Spleen (tissue), 7 donors: Measurements from ENCODE around the gene TMSB4X.

ENCODE experiments used
- CTCF ChIP-seq, 11 experiments: fragments of 200-600 bp in 7 of 11; fragments of 450-650 bp in 4 of 11; sonication (generic) in 4 of 11; IDR thresholded peaks in 8 of 11; conservative IDR thresholded peaks in 3 of 11; 1 replicate in 7 of 11; 2 replicates in 4 of 11; pipeline versions ENCODE4 v1.4.0 to v1.8.0; 2016 to 2021; ENCODE audit warnings: antibody characterized with exemption in 11 of 11, inconsistent platforms in 4 of 11, mild to moderate bottlenecking in 1 of 11
- POLR2A ChIP-seq, 3 donors: fragments of 450-650 bp; IDR thresholded peaks; one replicate each; pipeline ENCODE4 v1.5.1; 2017; ENCODE audit warnings: antibody characterized with exemption in 3 of 3, mild to moderate bottlenecking in 1 of 3
- POLR2AphosphoS5 ChIP-seq, 3 donors: sonication (generic); formaldehyde crosslinking; IDR thresholded peaks; one replicate each; pipeline ENCODE4 v1.5.1; 2017; ENCODE audit warnings: antibody characterized with exemption in 3 of 3
- donor health status: DM: no; HTN: no; CAD: no; lungs with moderate emphysema.
- donor health status: DM: no; HTN: no; CAD: no.
- donor health status: DM: no; HTN: no; CAD: no.

GRCh38 chrX:12991575-12991974 is 16.7 kb downstream of the TMSB4X start:
- TF ChIP-seq CTCF (IDR thresholded peaks at IDR 0.05 in 8 of 11, conservative IDR thresholded peaks at IDR 0.05 in 3 of 11) (no peak), POLR2A (IDR thresholded peaks at IDR 0.05) (no peak), POLR2AphosphoS5 (IDR thresholded peaks at IDR 0.05) (no peak)
